22Rv1 (cell line): ENCODE results near the gene SEMA4B.

ENCODE experiments used
- H3K27ac ChIP-seq: fragments of 450-650 bp; 2 replicates; pipeline ENCODE4 v1.5.1; 2017
- ZFX ChIP-seq: fragments of 450-650 bp; IDR thresholded peaks from 2 replicates; pipeline ENCODE4 v1.6.1; 2017; ENCODE audit warnings: antibody characterized with exemption, borderline replicate concordance
- TF ChIP-seq, protein P1 (sequence below): fragments of 450-650 bp; IDR thresholded peaks from 2 replicates; pipeline ENCODE4 v1.5.1; 2017; ENCODE audit warnings: mild to moderate bottlenecking

Gene SEMA4B

DNA sequence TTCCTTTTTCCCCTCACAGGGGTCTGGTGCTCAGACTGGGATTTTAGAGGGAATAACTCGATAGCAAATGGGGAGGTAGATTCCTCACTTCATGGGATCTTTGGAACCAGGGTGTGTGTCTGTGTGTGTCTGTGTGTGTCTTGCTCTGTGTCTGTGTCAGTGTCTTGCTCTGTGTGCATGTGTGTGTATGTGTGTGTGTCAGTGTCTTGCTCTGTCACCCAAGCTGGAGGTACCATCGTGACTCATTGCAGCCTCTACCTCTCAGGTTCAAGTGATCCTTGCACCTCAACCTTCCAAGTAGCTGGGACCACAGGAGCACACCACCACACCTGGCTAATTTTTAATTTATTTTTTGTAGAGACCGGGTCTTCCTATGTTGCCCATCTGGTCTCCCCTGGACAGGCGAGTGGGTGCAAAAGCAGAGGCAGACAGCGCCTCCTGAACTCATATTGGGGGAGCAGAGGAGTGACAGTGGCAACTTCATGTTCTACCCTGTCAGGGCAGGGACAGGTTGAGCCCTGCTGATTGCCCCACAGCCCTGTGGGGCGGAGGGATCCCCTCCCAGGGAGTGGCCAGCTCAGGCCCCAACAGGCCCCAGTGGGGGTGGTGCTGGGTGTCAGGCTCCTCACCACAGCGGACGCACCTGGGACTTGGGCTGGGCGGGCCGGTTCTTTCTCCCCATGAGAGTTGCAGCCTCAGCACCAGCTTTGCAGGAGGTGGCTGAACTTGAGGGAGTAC lies 10.4 kb upstream of the SEMA4B start:
- TF ChIP-seq, protein P1, sequence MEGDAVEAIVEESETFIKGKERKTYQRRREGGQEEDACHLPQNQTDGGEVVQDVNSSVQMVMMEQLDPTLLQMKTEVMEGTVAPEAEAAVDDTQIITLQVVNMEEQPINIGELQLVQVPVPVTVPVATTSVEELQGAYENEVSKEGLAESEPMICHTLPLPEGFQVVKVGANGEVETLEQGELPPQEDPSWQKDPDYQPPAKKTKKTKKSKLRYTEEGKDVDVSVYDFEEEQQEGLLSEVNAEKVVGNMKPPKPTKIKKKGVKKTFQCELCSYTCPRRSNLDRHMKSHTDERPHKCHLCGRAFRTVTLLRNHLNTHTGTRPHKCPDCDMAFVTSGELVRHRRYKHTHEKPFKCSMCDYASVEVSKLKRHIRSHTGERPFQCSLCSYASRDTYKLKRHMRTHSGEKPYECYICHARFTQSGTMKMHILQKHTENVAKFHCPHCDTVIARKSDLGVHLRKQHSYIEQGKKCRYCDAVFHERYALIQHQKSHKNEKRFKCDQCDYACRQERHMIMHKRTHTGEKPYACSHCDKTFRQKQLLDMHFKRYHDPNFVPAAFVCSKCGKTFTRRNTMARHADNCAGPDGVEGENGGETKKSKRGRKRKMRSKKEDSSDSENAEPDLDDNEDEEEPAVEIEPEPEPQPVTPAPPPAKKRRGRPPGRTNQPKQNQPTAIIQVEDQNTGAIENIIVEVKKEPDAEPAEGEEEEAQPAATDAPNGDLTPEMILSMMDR: no peak
- TF ChIP-seq ZFX: no peak
- 0 out of 2 replicates have a peak overlapping the region, but pooled peaks have one; percentile 43 for H3K27ac ChIP-seq

DNA sequence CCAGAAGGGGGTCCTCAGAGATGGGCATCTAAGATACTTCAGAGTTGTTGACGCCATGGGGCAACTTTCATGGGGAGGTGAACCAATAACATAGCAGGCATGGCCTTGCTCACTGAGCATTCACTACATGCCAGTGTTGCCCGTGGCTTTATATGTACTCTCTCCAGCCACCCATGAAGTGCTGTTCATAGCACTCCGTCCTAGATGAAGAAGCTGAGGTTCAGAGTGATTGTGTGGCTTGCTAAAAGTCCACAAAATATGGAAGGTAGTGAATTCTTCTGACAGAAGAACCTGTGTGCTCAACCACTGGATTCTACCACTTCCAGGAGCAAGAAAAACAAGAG lies 9.8 kb upstream of the SEMA4B start:
- TF ChIP-seq ZFX: no peak
- TF ChIP-seq, protein P1: no peak
- H3K27ac ChIP-seq: peak overlapping the region; percentile 43

DNA sequence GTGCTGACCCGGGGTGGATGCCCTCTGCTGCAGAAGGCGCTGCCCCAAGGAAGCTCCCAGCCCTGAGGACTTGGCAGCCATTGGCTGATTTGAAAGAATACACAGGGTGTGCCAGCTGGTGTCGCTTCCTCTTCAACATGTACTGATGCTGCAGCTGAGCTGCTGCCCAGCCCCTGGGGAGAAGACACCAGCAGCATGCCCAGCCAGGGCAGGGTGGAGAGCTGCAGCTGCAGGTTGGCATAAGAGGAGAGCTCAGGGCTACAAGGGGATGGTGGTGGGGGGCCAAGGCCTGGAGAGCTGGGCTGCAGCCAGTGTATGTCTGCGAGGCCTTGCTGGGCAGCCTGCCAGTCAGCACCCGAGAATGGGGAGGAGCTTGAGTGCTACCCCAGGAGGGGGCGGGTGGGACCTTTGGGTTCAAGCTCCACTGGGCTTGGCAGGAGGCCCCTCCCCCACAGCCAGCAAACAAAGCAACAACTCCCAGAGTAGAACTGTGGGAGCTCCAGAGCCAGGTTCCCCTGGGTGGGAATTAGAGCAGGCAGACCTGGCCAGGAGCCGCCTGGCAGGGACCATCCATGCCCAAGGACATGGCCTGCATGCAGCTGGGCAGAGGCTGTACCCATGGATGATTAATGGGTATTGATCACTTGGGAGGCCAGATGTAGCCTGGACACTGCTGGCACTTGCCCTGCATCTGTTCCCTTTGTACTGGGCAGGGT lies 9.2 kb upstream of the SEMA4B start:
- peak overlapping the region; percentile 43 for H3K27ac ChIP-seq
- TF ChIP-seq, protein P1: no peak
- TF ChIP-seq ZFX: no peak

DNA sequence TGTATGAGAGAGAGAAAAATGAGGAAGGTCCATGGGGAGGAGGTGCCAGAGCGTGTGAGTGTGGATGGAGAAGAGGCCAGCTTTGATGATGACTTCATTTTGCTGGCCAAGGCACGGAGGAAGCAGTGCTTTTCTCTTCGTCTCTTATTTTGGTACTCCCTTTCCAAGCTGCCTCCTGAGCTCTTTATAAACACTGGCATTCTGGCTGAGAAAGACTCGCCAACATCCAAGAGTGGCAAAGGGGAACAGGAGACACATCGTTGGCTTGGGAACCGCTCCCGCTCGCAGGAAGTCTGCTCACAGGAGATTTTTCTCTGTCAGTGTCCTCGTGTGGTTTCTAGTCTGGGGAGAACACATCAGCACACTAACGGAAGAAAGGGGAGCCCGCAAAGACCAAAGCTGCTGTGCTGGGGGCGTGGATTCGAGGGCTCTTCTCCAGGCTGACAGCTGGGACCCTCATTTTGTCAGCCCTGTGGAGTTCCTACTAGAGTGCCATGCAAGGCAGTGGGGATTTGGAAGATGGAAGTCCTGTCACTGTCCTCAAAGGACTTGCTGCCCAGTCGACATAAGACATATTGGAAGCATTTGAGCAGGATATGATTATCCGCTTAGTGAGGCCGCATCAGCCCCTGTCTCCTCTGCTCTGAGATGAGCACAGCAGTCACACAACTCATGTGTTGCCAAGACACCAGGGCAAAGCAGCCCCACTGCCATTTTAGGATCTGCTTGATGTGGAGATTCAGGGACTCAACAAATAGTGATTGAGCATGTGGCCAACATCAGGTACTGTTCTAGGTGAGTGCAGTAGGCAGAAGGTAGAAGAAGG lies 8.0 kb upstream of the SEMA4B start:
- H3K27ac ChIP-seq: no peak overlapping the region
- TF ChIP-seq, protein P1: no peak
- TF ChIP-seq ZFX: no peak

DNA sequence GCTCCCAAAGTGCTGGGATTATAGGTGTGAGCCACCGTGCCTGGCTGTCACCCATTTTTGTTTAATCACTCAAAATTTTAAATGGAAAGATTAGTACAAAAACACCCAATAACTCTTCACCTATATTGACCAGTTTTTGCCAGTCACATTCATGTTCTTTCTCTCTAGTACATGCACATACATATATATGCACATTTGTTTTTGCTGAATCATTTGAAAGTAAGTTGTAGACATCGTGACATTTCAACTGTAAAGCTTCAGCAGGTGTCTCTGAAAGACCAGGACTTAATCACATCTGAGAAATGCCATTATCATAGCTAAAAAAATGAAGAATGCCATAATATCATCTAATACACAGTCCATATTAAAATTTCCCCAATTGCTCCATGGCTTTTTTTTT lies 6.5 kb upstream of the SEMA4B start:
- TF ChIP-seq, protein P1: no peak
- TF ChIP-seq ZFX: no peak
- no peak overlapping the region for H3K27ac ChIP-seq

DNA sequence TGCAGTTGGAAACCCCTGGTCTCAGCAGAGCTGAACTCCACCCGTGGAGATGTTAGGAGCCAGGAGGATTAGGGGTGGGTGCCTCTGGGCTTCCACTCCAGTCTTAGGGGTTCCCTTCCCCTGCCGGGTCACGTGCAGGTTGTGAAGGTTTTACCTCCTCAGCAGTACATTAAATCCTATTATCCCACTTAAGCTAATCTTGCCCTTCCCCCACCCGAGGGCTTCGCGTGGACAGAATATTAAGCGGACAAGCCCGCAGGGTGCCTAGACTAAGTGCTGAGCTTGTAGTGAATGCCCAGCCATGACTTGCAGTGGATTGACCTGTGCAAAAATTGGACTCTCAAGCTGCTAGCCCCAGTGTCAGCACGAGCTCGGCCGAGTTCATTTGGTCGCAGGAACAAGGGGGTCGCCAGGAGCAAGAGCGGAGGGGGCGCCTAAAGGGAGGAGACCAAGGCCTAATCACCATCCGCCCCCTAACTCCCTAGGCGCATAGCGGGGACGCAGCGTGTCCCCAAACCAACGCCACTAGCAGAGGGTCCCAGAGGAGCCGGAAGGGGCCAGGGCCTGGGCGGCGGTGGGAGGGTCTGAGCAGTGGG lies 498 bp upstream of the SEMA4B start:
- H3K27ac ChIP-seq: peak overlapping the region; percentile 55
- TF ChIP-seq ZFX: no peak
- TF ChIP-seq, protein P1: no peak
